H1 (cell line): ENCODE measurements around the gene UBE2O.

ENCODE experiments used
- BRCA1 ChIP-seq: IDR thresholded peaks from 2 replicates; pipeline ENCODE4 v1.6.1; 2012; ENCODE audit warnings: low read depth, low read length, improper control_type of control experiment
- CTCF ChIP-seq, 3 experiments: IDR thresholded peaks; 1 replicate in 2 of 3; 2 replicates in 1 of 3; pipeline versions ENCODE4 v1.5.1 to v1.6.1; 2011; ENCODE audit warnings: low read length in 3 of 3, mild to moderate bottlenecking in 3 of 3, inconsistent platforms in 2 of 3, low read depth in 1 of 3, moderate library complexity in 1 of 3; ENCODE audit not compliant: insufficient read depth in 1 of 3; ENCODE audit errors: control extremely low read depth in 1 of 3
- EGR1 ChIP-seq: IDR thresholded peaks from 2 replicates; pipeline ENCODE4 v1.6.1; 2011; ENCODE audit warnings: low read depth, low read length, borderline replicate concordance
- GABPA ChIP-seq: IDR thresholded peaks from 2 replicates; pipeline ENCODE4 v1.6.1; 2011; ENCODE audit warnings: mild to moderate bottlenecking, low read length, moderate library complexity, borderline replicate concordance; ENCODE audit not compliant: insufficient read depth
- JUN ChIP-seq: IDR thresholded peaks from 2 replicates; pipeline ENCODE4 v1.6.1; 2011; ENCODE audit warnings: low read depth, mild to moderate bottlenecking, improper control_type of control experiment, low read length
- POLR2AphosphoS5 ChIP-seq: IDR thresholded peaks from 2 replicates; pipeline ENCODE4 v1.6.1; 2011; ENCODE audit warnings: low read depth, low read length
- RAD21 ChIP-seq, 2 experiments: IDR thresholded peaks in 1 of 2; conservative IDR thresholded peaks in 1 of 2; 2 replicates each; pipeline ENCODE4 v1.6.1; 2011; ENCODE audit warnings: low read depth in 2 of 2, low read length in 2 of 2, improper control_type of control experiment in 1 of 2, inconsistent platforms in 1 of 2, mild to moderate bottlenecking in 1 of 2, moderate library complexity in 1 of 2
- RNF2 ChIP-seq: fragments of 200-900, 300-1000 bp; sonication (generic); IDR thresholded peaks from 2 replicates; pipeline ENCODE4 v1.7.1; 2016; ENCODE audit warnings: borderline replicate concordance, low read depth, mild to moderate bottlenecking, antibody characterized with exemption, low read length; ENCODE audit not compliant: poor library complexity, severe bottlenecking; ENCODE audit errors: missing control alignments
- SIN3A ChIP-seq, 2 experiments: IDR thresholded peaks in 1 of 2; conservative IDR thresholded peaks in 1 of 2; 2 replicates each; pipeline ENCODE4 v1.6.1; 2011 to 2012; ENCODE audit warnings: low read length in 2 of 2, improper control_type of control experiment in 1 of 2, low read depth in 1 of 2, mild to moderate bottlenecking in 1 of 2
- ZNF274 ChIP-seq: IDR thresholded peaks from 2 replicates; pipeline ENCODE4 v1.7.0; 2012; ENCODE audit warnings: low read length, borderline replicate concordance; ENCODE audit errors: extremely low read depth

DNA sequence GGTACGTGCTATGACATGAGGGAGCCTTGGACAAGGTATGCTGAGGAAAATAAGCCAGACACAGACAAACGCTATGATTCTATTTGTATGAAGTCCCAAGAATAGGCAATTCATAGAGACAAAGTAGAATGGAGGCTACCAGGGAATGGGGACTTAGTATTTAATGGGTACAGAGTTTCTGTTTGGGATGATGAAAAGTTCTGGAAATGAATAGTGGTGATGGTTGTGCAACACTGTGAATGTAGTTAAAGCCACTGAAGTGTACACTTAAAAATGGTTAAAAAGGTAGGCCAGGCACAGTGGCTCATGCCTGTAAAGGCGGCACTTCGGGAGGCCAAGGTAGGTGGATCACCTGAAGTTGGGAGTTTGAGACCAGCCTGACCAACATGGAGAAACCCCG, 102.5 kb downstream of the UBE2O start:
- no peak for TF ChIP-seq BRCA1
- TF ChIP-seq EGR1 = no peak
- TF ChIP-seq POLR2AphosphoS5 = no peak
- TF ChIP-seq RAD21 (IDR thresholded peaks at IDR 0.05 in 1 of 2, conservative IDR thresholded peaks at IDR 0.05 in 1 of 2; ENCODE audit: low read depth in 2 of 2, low read length in 2 of 2) = no peak
- TF ChIP-seq ZNF274 = no peak
- no peak for TF ChIP-seq CTCF (IDR thresholded peaks at IDR 0.05; ENCODE audit: control extremely low read depth in 1 of 3, insufficient read depth in 1 of 3, low read depth in 1 of 3, low read length in 3 of 3)
- TF ChIP-seq SIN3A (conservative IDR thresholded peaks at IDR 0.05 in 1 of 2, IDR thresholded peaks at IDR 0.05 in 1 of 2; ENCODE audit: low read depth in 1 of 2, low read length in 2 of 2) = no peak
- no peak for TF ChIP-seq RNF2
- no peak for TF ChIP-seq JUN
- TF ChIP-seq GABPA = no peak
